ENCODE measurements around the gene TFG.
"Not testable (repeated sequence)": the region's sequence is repeated elsewhere in the genome, so short reads cannot be mapped to it uniquely, and the experiment has no call there.

TFG gene

DNA sequence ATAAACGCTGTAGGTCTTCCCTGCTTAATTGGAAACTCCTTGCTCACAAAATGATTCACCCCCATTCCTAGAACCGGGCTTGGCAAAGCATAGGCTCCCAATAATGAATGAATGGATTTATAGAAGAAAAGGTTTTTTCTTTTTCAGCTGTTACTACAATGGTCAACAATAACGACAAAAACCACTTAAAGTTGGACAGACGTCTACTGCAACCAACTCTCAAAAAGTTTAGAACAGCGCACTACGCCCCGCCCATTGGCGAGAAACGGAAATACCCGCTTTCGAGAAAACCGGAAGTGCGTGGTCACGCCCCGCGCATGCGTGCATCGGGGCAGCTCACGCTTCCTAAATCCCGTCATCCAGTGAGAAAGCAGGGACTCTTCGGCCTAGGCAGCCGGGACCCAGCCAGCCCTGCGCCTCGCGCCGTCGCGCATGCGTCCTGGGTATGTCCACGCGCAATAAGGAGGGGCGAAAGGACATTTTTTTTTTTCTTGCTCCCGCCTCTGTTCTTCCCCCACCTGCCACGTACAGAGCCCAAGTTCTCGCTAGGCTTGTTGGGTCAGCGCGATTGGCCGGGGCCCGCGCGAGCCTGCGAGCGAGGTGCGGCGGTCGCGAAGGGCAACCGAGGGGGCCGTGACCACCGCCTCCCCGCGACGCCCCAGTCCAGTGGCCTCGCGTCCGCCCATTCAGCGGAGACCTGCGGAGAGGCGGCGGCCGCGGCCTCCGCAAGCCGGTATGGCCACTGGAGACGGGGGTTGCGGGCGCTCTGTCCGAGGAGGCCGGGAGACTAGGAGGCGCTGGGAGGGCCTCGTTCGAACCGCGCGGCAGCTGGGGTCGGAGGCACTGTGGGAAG lies at the start of gene TFG:
Gene TFG (plus strand): TSS at position 506 of the 853 bp plus-strand sequence. CDS start 4,192 bp downstream, outside the sequence.
- peaks cover 47% of the 10 kb centered on the region for H3K4me1 Mint-ChIP-seq (ENCODE audit: low read depth)

DNA sequence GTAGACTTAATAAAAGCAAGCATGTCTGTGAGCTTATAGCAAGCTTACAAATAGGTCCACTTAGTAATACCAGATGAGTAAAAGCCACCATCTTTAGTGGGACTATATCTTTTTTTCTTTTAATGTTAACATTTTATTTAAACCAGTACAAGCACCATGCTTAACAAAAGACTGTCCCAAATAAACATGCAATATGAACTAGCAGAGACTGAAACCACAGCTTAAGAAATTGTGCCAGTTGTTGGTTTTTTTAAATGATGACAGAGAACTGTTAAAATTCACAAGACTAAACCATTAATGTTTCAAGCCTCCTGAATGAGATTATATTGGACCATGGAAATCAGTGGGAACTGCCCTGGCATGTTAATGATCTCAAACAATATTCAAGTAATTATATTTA lies 48.0 kb upstream of the TFG start:
- H3K9me3 Mint-ChIP-seq; H3K27me3 Mint-ChIP-seq; H3K36me3 Mint-ChIP-seq (ENCODE audit: low read depth); H3K4me3 Mint-ChIP-seq; H3K27ac Mint-ChIP-seq: not testable (repeated sequence)
- H3K4me1 Mint-ChIP-seq (ENCODE audit: low read depth) = peaks cover 35% of the 10 kb centered on the region

More for the DNA sequence above, at the start of gene TFG:
- Mint-ChIP-seq H3K36me3 (ENCODE audit: low read depth) (peaks cover 29% of the 10 kb centered on the region), H3K27ac (peak within 1 kb of the TSS; percentile 93), H3K27me3 (peaks cover 16% of the 10 kb centered on the region), H3K9me3 (no peaks in the 10 kb centered on the region), H3K4me3 (peak within 1 kb of the TSS; percentile 86)

DNA sequence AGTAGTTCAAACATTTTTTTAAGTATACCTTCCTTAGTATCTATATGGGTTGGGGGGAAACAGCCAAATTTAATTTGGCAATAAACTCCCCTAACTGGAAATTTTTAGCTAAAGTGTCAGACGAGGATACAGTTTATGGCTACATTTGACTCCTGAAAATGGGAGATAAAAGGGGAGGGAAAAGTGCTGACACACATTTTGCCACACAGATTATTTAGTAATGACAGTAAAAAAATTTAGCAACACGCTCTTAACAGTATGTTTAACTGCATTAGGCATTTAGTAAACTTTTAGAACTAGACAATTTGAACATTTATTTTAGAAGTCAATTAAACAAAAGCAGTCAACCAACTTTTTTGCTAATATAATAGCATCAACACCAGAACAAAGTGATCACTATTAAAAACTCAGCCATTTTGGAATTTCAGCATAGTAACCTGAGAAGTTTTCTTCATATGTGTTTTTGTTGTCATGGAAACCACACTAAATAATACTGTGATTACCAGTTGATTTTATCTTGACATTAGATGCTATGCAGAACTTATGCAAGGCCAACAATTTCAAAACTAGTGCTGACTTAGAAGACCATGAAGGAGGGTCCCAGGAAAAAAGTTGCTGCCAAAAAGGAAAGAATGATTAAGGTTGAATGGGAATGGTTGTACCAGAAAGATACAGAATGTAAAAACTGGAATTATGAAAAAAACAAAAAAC lies 47.0 kb upstream of the TFG start:
- Mint-ChIP-seq H3K36me3 (ENCODE audit: low read depth) (no peaks in the 10 kb centered on the region), H3K4me1 (ENCODE audit: low read depth) (peaks cover 35% of the 10 kb centered on the region), H3K27me3 (peaks cover 7% of the 10 kb centered on the region), H3K9me3 (no peaks in the 10 kb centered on the region), H3K27ac (no peak overlapping the region), H3K4me3 (no peak overlapping the region)

DNA sequence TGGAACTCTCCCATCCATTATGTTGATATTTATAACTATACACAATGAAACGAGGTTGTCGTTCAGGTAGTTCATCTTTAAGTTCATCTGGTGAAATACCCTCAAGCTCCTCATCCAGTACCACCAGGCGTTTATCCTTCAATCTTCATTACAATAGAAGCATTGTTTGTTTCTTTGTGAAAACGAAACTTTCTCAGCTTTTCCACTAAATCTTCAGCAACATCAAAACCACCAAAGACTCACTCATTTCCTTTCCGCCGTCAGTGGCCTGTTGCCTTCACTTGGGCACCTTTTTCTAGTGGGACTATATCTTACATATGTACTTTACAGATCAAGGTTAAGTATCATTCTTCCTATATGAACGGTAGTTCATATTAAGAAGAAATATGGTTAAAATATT lies 44.1 kb upstream of the TFG start:
- Mint-ChIP-seq H3K27me3 (no peaks in the 10 kb centered on the region), H3K27ac (peak overlapping the region; percentile 68), H3K36me3 (ENCODE audit: low read depth) (no peaks in the 10 kb centered on the region), H3K9me3 (peaks cover 15% of the 10 kb centered on the region), H3K4me1 (ENCODE audit: low read depth) (peaks cover 35% of the 10 kb centered on the region), H3K4me3 (peak overlapping the region; percentile 26)

DNA sequence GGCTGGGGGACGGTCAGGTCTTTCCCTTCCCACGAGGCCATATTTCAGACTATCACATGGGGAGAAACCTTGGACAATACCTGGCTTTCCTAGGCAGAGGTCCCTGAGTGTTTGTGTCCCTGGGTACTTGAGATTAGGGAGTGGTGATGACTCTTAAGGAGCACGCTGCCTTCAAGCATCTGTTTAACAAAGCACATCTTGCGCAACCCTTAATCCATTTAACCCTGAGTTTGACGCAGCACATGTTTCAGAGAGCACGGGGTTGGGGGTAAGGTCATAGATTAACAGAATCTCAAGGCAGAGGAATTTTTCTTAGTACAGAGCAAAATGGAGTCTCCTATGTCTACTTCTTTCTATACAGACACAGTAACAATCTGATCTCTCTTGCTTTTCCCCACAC lies 42.6 kb upstream of the TFG start:
- peaks cover 20% of the 10 kb centered on the region for H3K9me3 Mint-ChIP-seq
- H3K27me3 Mint-ChIP-seq; H3K27ac Mint-ChIP-seq; H3K36me3 Mint-ChIP-seq (ENCODE audit: low read depth); H3K4me3 Mint-ChIP-seq: not testable (repeated sequence)
- peaks cover 35% of the 10 kb centered on the region for H3K4me1 Mint-ChIP-seq (ENCODE audit: low read depth)

DNA sequence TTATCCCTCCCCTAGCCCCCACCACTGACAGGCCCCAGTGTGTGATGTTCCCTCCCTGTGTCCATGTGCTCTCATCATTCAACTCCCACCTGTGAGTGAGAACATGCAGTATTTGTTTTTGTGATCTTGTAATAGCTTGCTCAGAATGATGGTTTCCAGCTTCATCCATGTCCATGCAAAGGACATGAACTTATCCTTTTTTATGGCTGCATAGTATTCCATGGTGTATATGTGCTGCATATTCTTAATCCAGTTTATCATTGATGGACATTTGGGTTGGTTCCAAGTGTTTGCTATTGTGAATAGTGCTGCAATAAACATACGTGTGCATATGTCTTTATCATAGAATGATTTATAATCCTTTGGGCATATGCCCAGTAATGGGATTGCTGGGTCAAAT lies 42.0 kb upstream of the TFG start:
- H3K27ac Mint-ChIP-seq = not testable (repeated sequence)

DNA sequence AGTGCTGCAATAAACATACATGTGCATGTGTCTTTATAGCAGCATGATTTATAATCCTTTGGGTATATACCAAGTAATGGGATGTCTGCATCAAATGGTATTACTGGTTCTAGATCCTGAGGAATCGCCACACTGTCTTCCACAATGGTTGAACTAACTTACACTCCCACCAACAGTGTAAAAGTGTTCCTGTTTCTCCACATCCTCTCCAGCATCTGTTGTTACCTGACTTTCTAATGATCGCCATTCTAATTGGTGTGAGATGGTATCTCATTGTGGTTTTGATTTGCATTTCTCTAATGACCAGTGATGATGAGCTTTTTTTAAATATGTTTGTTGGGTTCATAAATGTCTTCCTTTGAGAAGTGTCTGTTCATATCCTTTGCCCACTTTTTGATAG lies 38.3 kb upstream of the TFG start:
- H3K36me3 Mint-ChIP-seq (ENCODE audit: low read depth); H3K27ac Mint-ChIP-seq; H3K4me3 Mint-ChIP-seq; H3K4me1 Mint-ChIP-seq (ENCODE audit: low read depth); H3K27me3 Mint-ChIP-seq: not testable (repeated sequence)
- H3K9me3 Mint-ChIP-seq = peaks cover 20% of the 10 kb centered on the region

More for the DNA sequence above, 42.0 kb upstream of the TFG start:
- not testable (repeated sequence) for H3K36me3 Mint-ChIP-seq (ENCODE audit: low read depth); H3K4me3 Mint-ChIP-seq; H3K27me3 Mint-ChIP-seq
- Mint-ChIP-seq H3K4me1 (ENCODE audit: low read depth) (peaks cover 35% of the 10 kb centered on the region), H3K9me3 (peaks cover 20% of the 10 kb centered on the region)

DNA sequence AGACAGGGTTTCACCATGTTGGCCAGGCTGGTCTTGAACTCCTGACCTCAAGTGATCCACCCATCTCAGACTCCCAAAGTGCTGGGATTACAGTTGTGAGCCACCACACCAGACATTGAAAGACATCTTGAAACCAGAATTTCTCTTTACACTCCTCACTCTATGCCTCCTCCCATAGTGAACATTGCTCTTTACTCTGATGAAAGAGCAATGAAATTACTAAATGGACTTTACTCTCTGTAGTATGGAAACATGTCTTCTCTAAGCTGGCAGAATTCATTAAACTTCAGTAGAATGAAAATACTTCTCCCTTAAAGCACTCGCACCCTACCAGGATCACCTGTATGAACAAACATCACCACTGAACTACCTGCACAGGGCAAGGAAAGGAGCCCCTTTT lies 27.8 kb upstream of the TFG start:
- H3K4me3 Mint-ChIP-seq = no peak overlapping the region
- H3K9me3 Mint-ChIP-seq = no peaks in the 10 kb centered on the region
- no peaks in the 10 kb centered on the region for H3K4me1 Mint-ChIP-seq (ENCODE audit: low read depth)
- peaks cover 11% of the 10 kb centered on the region for H3K27me3 Mint-ChIP-seq
- no peak overlapping the region for H3K27ac Mint-ChIP-seq
- no peaks in the 10 kb centered on the region for H3K36me3 Mint-ChIP-seq (ENCODE audit: low read depth)

DNA sequence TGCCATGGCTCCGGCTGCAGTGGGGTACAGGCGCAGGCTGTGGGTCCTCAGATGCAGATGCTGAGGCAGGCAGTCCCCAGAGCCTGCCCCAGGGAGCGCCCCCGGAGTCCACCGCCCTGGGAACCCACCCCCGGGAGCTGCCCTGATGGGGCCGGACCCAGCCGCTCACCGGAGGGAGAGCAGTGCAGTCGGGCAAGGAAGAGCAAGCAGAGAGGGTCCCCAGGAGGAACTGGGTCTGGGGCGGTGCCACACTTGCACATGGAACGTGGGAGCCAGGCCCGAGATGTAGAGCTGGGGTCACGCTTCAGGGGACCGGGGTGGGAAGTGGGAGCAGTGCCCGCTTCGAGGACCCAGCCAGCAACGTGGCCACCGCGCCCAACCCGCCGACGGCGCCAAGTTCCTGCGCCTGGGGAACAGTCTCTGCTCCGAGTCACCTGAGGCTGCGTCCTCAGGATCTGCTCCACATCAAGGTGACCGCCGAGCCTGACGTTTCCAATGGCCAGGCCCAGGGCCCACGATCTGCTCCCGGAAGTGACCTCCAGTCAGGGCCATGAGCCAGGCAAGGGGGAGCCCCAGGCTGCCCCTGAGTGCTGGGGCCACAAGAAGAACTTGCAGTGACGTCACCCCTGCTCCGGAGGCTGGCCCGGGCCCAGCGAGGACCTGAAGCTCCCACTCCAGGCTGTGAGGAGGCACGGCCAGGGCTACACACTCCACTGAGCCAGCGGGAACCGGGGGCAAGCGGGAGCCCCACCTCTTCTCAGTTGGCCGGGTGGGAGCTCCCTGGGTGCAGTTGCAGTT lies 27.0 kb upstream of the TFG start:
- Mint-ChIP-seq H3K27ac (no peak overlapping the region), H3K9me3 (no peaks in the 10 kb centered on the region), H3K4me3 (no peak overlapping the region), H3K27me3 (peaks cover 11% of the 10 kb centered on the region), H3K4me1 (ENCODE audit: low read depth) (no peaks in the 10 kb centered on the region), H3K36me3 (ENCODE audit: low read depth) (no peaks in the 10 kb centered on the region)

DNA sequence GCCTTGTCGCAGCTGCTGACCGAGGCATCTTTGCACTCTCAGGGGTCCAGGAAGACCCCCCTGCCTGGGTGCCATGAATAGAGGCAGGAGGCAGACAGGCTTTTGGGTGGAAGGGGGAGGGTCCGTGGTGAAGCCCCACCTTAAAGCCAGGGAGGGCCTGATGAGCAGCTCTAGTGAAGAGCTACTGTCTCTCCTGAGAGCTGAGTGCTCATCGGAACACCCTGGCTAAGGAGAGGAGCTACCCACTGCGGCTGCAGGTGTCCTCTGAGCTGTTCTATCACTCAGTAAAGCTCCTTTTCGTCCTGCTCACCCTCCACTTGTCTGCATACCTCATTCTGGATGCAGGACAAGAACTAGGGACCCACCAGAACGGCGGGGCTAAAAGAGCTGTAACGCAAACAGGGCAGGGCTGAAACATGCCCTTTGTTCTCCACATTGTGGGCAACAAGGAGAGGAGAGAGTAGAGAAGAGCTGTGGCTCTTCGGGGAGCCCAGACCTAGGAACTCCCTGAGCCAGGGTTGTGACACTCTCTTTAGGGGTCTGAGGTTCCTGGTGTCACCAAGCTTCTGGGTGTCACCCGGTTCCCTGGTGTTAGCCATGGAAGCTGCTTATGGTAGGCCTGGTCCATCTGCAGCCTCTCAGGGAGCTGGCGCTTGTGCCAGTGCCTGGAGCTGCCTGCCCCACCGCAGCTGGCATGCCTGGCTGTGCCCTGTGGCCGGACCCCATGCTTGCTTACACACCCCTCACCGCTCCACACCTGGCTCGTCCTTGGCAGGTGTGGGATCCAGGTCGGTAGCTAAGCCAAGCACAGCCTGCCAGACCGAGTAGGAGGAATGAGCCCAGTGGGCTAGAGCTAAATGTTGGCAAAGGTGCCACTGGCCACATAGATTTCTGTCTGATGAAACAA lies 26.2 kb upstream of the TFG start:
- Mint-ChIP-seq H3K9me3 (no peaks in the 10 kb centered on the region), H3K4me3 (no peak overlapping the region), H3K27me3 (peaks cover 6% of the 10 kb centered on the region), H3K27ac (no peak overlapping the region), H3K4me1 (ENCODE audit: low read depth) (no peaks in the 10 kb centered on the region), H3K36me3 (ENCODE audit: low read depth) (no peaks in the 10 kb centered on the region)

DNA sequence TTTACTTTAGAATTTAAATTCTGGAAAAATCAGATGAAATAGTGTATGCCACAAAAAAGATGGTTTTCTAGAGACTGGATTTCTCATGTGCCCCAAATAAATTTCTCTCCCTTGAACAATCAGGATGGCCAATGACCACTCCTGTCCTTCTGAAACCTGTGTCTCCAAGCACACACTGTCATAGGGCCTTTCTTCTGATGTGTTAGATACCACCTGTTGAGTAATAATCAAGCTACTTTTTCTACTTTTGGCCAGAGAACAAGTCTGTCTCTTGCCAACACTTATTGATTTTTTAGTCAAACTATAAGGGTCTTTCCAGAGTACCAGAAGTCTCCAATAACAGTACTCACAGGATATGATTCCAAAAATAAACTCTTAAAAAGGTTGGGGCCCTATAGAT lies 16.1 kb upstream of the TFG start:
- Mint-ChIP-seq H3K9me3 (no peaks in the 10 kb centered on the region), H3K4me3 (no peak overlapping the region), H3K36me3 (ENCODE audit: low read depth) (no peaks in the 10 kb centered on the region), H3K4me1 (ENCODE audit: low read depth) (no peaks in the 10 kb centered on the region), H3K27me3 (peaks cover 36% of the 10 kb centered on the region), H3K27ac (no peak overlapping the region)

DNA sequence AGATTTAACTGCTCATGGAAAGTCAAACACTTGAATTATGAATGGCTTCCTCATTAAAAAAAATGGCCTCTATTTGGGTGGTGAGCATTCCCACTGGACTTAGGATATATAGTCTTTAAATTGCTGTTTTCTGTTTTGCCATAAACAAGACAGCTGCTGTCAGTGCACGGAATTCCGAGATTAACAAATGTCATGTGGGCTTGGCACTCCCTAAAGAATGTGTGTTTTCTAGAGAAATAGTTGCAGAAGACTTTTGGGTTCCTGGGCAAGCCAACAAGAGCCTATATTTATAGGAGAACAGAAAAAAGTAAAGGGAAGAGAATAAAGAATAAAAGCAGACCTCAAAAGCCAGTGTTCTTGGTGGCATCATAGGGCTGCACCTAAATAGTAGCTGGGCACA lies 13.6 kb upstream of the TFG start:
- H3K9me3 Mint-ChIP-seq = no peaks in the 10 kb centered on the region
- H3K4me1 Mint-ChIP-seq (ENCODE audit: low read depth) = no peaks in the 10 kb centered on the region
- H3K27ac Mint-ChIP-seq = no peak overlapping the region
- H3K27me3 Mint-ChIP-seq = peaks cover 54% of the 10 kb centered on the region
- no peaks in the 10 kb centered on the region for H3K36me3 Mint-ChIP-seq (ENCODE audit: low read depth)
- H3K4me3 Mint-ChIP-seq = no peak overlapping the region

DNA sequence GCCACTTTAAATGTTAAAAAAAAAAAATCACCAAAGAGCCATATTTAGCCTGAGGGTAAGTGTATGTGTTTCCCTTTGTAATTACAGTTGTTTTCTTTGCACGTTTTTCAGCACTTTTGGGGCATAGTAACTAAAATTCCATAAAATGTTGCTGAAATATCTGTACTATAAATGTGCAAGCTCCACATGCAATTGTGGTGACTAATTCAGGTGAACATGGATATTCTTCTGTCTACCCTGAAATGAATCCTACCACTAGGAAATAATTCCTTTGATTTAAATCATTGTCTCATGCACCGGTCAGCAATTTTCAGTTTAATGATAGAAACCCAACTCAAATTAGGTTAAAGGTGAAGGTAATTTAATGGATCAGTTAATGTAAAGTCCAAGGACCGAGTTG lies 13.1 kb upstream of the TFG start:
- Mint-ChIP-seq H3K9me3 (no peaks in the 10 kb centered on the region), H3K27me3 (peaks cover 54% of the 10 kb centered on the region), H3K4me3 (no peak overlapping the region), H3K36me3 (ENCODE audit: low read depth) (no peaks in the 10 kb centered on the region), H3K4me1 (ENCODE audit: low read depth) (no peaks in the 10 kb centered on the region), H3K27ac (no peak overlapping the region)

DNA sequence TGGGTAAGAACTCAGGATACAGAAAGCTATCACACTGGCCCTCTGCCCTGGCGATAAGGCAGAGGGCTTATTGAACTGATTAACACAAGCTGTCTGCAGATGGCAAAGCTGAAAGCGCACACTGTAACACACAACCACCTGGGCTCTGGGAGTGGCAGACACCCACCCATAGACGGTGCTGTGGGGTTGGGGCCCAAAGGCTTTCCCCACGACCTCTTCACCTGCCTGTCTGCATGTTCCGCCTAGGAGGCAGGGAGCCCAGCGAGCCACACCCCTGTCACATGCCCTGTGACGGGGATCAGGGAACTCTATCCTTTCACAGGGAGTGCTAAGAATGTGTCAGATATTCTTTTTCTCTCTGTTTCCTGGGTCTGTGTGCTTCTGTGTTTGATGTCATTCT lies 12.1 kb upstream of the TFG start:
- no peaks in the 10 kb centered on the region for H3K9me3 Mint-ChIP-seq
- H3K27me3 Mint-ChIP-seq = peaks cover 57% of the 10 kb centered on the region
- no peak overlapping the region for H3K4me3 Mint-ChIP-seq
- H3K4me1 Mint-ChIP-seq (ENCODE audit: low read depth) = no peaks in the 10 kb centered on the region
- no peaks in the 10 kb centered on the region for H3K36me3 Mint-ChIP-seq (ENCODE audit: low read depth)
- H3K27ac Mint-ChIP-seq = no peak overlapping the region
